Measurements from ENCODE around the gene ZNF521. TPM values are rescaled to one million over a fixed set of nuclear protein-coding genes. Genes with fewer than 3 reads are reported as not detected.

The ZNF521 gene
- total RNA-seq, 2 experiments from 2014 or later, result 0.85 to 2.8 TPM

GRCh38 chr18:25123438-25124232 lies 228.3 kb downstream of the ZNF521 start:
- Histone ChIP-seq H3K36me3 (ENCODE audit: insufficient read depth, low read length) (no peaks in the 10 kb centered on the region), H3K9me3 (ENCODE audit: low read length) (0 out of 2 replicates have a peak, but pooled peaks cover 5% of the 10 kb centered on the region), H4K20me1 (ENCODE audit: insufficient read depth, low read length) (no peaks in the 10 kb centered on the region), H3K4me2 (ENCODE audit: low read length) (peak overlapping the region; percentile 34), H3K27ac (ENCODE audit: low read depth, low read length, poor library complexity, severe bottlenecking) (no peak overlapping the region), H3K4me3 (ENCODE audit: low read depth, low read length, poor library complexity, severe bottlenecking) (no peak overlapping the region), H2AFZ (ENCODE audit: low read length) (peak overlapping the region; percentile 73), H3K4me1 (ENCODE audit: insufficient read depth, low read length, poor library complexity, severe bottlenecking) (peaks cover 42% of the 10 kb centered on the region), H3K79me2 (ENCODE audit: insufficient read depth, low read depth, low read length) (no peaks in the 10 kb centered on the region), H3K9me2 (ENCODE audit: insufficient read depth, low read length) (no peaks in the 10 kb centered on the region)
- TF ChIP-seq EZH2phosphoT487 (IDR thresholded peaks at IDR 0.05; ENCODE audit: borderline replicate concordance, low read depth, low read length) (no peak), CTCF (conservative IDR thresholded peaks at IDR 0.05; ENCODE audit: low read length) (no peak)
- intact Hi-C loops (cut with micrococcal nuclease; ENCODE audit: unreplicated experiment), result loop anchor here (5.0 kb wide), 3 partner anchors 44 to 229 kb away; partner anchors contain the start of gene ZNF521
- DNase-seq (ENCODE audit: low spot score), result peak; percentile 14
- no TSS peak for BruUV-seq (replicated peaks)
- CTCF ChIA-PET (ENCODE audit: unreplicated experiment), result no interaction called here
- POLR2A ChIA-PET, result interaction anchor here (0.5 to 4.2 kb wide), 6 partner anchors 10 to 375 kb away, joined by 3 to 35 read pairs (median 3); no protein-coding TSS in a partner anchor

DNA sequence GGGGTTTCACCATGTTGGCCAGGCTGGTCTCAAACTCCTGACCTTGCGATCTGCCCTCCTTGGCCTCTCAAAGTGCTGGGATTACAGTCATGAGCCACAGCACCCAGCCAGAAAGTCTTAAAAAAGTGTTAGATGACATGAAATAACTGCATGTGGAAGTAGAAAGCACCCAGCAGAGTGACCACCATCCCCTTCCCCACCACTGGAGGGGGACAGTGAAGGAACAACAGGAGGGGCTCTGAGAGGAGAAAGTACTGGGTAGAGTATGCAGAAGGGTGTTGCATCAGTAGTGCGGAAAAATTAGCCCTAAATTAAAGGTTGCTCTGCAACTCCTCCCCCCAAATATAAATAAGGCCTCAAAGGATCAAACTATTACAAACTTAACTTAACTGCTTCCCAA lies 230.5 kb downstream of the ZNF521 start:
- Histone ChIP-seq H3K27ac (ENCODE audit: low read depth, low read length, poor library complexity, severe bottlenecking) (peak overlapping the region; percentile 54), H3K9me3 (ENCODE audit: low read length) (peaks cover 12% of the 10 kb centered on the region; the same call in 1 of the 2 replicates), H2AFZ (ENCODE audit: low read length) (peak overlapping the region; percentile 91), H3K4me2 (ENCODE audit: low read length) (peak overlapping the region; percentile 51), H3K4me3 (ENCODE audit: low read depth, low read length, poor library complexity, severe bottlenecking) (peak overlapping the region; percentile 11), H3K79me2 (ENCODE audit: insufficient read depth, low read depth, low read length) (no peaks in the 10 kb centered on the region), H3K9me2 (ENCODE audit: insufficient read depth, low read length) (no peaks in the 10 kb centered on the region), H4K20me1 (ENCODE audit: insufficient read depth, low read length) (no peaks in the 10 kb centered on the region), H3K4me1 (ENCODE audit: insufficient read depth, low read length, poor library complexity, severe bottlenecking) (peaks cover 42% of the 10 kb centered on the region), H3K36me3 (ENCODE audit: insufficient read depth, low read length) (no peaks in the 10 kb centered on the region)
- POLR2A ChIA-PET, result interaction anchor here (0.6 to 4.2 kb wide), 3 partner anchors 12 to 871 kb away, joined by 3 to 35 read pairs (median 4); no protein-coding TSS in a partner anchor
- TF ChIP-seq CTCF (conservative IDR thresholded peaks at IDR 0.05; ENCODE audit: low read length) (peak; percentile 51), EZH2phosphoT487 (IDR thresholded peaks at IDR 0.05; ENCODE audit: borderline replicate concordance, low read depth, low read length) (no peak)
- no peak for DNase-seq (ENCODE audit: low spot score)
- no TSS peak for BruUV-seq (replicated peaks)
- CTCF ChIA-PET (ENCODE audit: unreplicated experiment), result no interaction called here
- intact Hi-C loops (cut with micrococcal nuclease; ENCODE audit: unreplicated experiment), result loop anchor here (5.0 kb wide), 3 partner anchors 46 to 231 kb away; partner anchors contain the start of gene ZNF521

DNA sequence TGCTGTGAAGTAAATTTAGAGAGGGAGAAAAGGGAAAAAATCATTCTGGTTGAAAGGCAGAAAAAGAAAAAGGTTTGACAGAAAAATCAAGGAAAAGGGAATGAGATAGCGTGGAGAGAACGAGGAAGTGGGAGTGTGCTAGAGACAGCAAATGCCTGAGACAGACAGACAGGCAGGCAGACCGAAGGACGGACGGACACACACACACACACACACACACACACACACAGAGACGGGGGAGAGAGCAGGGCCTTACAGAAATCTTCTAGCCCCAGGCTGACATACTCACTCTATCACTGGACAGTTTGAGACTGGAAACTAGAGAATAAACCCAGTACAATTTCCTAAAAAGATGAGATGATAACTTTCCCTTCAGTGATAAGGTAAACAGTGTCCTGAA lies 238.4 kb downstream of the ZNF521 start:
- Histone ChIP-seq H3K4me3 (ENCODE audit: low read depth, low read length, poor library complexity, severe bottlenecking) (no peak overlapping the region), H3K4me1 (ENCODE audit: insufficient read depth, low read length, poor library complexity, severe bottlenecking) (no peaks in the 10 kb centered on the region), H3K36me3 (ENCODE audit: insufficient read depth, low read length) (no peaks in the 10 kb centered on the region), H3K79me2 (ENCODE audit: insufficient read depth, low read depth, low read length) (no peaks in the 10 kb centered on the region), H3K9me3 (ENCODE audit: low read length) (peaks cover 7% of the 10 kb centered on the region; the same call in 1 of the 2 replicates), H4K20me1 (ENCODE audit: insufficient read depth, low read length) (no peaks in the 10 kb centered on the region), H2AFZ (ENCODE audit: low read length) (no peak overlapping the region), H3K4me2 (ENCODE audit: low read length) (no peak overlapping the region), H3K9me2 (ENCODE audit: insufficient read depth, low read length) (no peaks in the 10 kb centered on the region), H3K27ac (ENCODE audit: low read depth, low read length, poor library complexity, severe bottlenecking) (no peak overlapping the region)
- ChIA-PET CTCF (ENCODE audit: unreplicated experiment) (no interaction called here), POLR2A (interaction anchor here (0.9 kb wide), 1 partner anchor 231 kb away, joined by 7 read pairs; no protein-coding TSS in a partner anchor)
- no peak for DNase-seq (ENCODE audit: low spot score)
- no TSS peak for BruUV-seq (replicated peaks)
- intact Hi-C loops (cut with micrococcal nuclease; ENCODE audit: unreplicated experiment), result no loop called here
- TF ChIP-seq CTCF (conservative IDR thresholded peaks at IDR 0.05; ENCODE audit: low read length), result no peak
- TF ChIP-seq EZH2phosphoT487 (IDR thresholded peaks at IDR 0.05; ENCODE audit: borderline replicate concordance, low read depth, low read length), result no peak

All from OCI-LY7 (cell line).